ENCODE results near the gene OAS2.
"Not testable (repeated sequence)": the region's sequence is repeated elsewhere in the genome, so short reads cannot be mapped to it uniquely, and the experiment has no call there.

OAS2 gene

GRCh38 chr12:112948806-112949205, 29.5 kb upstream of the OAS2 start:
- in situ Hi-C loops (cut with MboI; ENCODE audit: low sequenced_read_pairs): no loop called here

- in situ Hi-C loops (cut with MboI; ENCODE audit: low sequenced_read_pairs): no loop called here
These were observed 27.6 kb upstream of the OAS2 start for GRCh38 chr12:112950701-112951100.

GRCh38 chr12:112957125-112957524, 21.2 kb upstream of the OAS2 start:
- in situ Hi-C loops (cut with MboI; ENCODE audit: low sequenced_read_pairs): not testable (repeated sequence)

GRCh38 chr12:112961074-112961473, 17.2 kb upstream of the OAS2 start:
- in situ Hi-C loops (cut with MboI; ENCODE audit: low sequenced_read_pairs): no loop called here

GRCh38 chr12:112961536-112961935, 16.8 kb upstream of the OAS2 start:
- in situ Hi-C loops (cut with MboI; ENCODE audit: low sequenced_read_pairs): no loop called here

- in situ Hi-C loops (cut with MboI; ENCODE audit: low sequenced_read_pairs): no loop called here
These were observed 15.8 kb upstream of the OAS2 start for GRCh38 chr12:112962561-112962960.

GRCh38 chr12:112963227-112963861, 15.0 kb upstream of the OAS2 start:
- in situ Hi-C loops (cut with MboI; ENCODE audit: low sequenced_read_pairs): no loop called here

- in situ Hi-C loops (cut with MboI; ENCODE audit: low sequenced_read_pairs): no loop called here
These were observed 14.2 kb upstream of the OAS2 start for GRCh38 chr12:112964067-112964670.

GRCh38 chr12:112964915-112965314, 13.4 kb upstream of the OAS2 start:
- in situ Hi-C loops (cut with MboI; ENCODE audit: low sequenced_read_pairs): no loop called here

GRCh38 chr12:112965643-112966042, 12.7 kb upstream of the OAS2 start:
- in situ Hi-C loops (cut with MboI; ENCODE audit: low sequenced_read_pairs): no loop called here

GRCh38 chr12:112967306-112967705, 11.0 kb upstream of the OAS2 start:
- in situ Hi-C loops (cut with MboI; ENCODE audit: low sequenced_read_pairs): no loop called here

- in situ Hi-C loops (cut with MboI; ENCODE audit: low sequenced_read_pairs): no loop called here
These were observed 10.5 kb upstream of the OAS2 start for GRCh38 chr12:112967858-112968257.

- in situ Hi-C loops (cut with MboI; ENCODE audit: low sequenced_read_pairs): no loop called here
These were observed 8.6 kb upstream of the OAS2 start for GRCh38 chr12:112969547-112970306.

- in situ Hi-C loops (cut with MboI; ENCODE audit: low sequenced_read_pairs): no loop called here
These were observed 7.9 kb upstream of the OAS2 start for GRCh38 chr12:112970391-112970790.

- in situ Hi-C loops (cut with MboI; ENCODE audit: low sequenced_read_pairs): no loop called here
These were observed 7.1 kb upstream of the OAS2 start for GRCh38 chr12:112971248-112971647.

- in situ Hi-C loops (cut with MboI; ENCODE audit: low sequenced_read_pairs): no loop called here
These were observed 5.1 kb upstream of the OAS2 start for GRCh38 chr12:112973011-112973735.

GRCh38 chr12:112973818-112974231, 4.5 kb upstream of the OAS2 start:
- in situ Hi-C loops (cut with MboI; ENCODE audit: low sequenced_read_pairs): no loop called here

GRCh38 chr12:112974904-112975303, 3.4 kb upstream of the OAS2 start:
- in situ Hi-C loops (cut with MboI; ENCODE audit: low sequenced_read_pairs): no loop called here

- in situ Hi-C loops (cut with MboI; ENCODE audit: low sequenced_read_pairs): no loop called here
These were observed 1.2 kb upstream of the OAS2 start for GRCh38 chr12:112977139-112977538.

GRCh38 chr12:112977641-112978040, 678 bp upstream of the OAS2 start:
- in situ Hi-C loops (cut with MboI; ENCODE audit: low sequenced_read_pairs): no loop called here

- in situ Hi-C loops (cut with MboI; ENCODE audit: low sequenced_read_pairs): no loop called here
These were observed 842 bp downstream of the OAS2 start for GRCh38 chr12:112979041-112979680.
